AG10803 (cell line): ENCODE data around the gene RAPGEF2.
A peak's percentile ranks its signal among the peaks of the same experiment; 100 is the strongest.

Experiments used
- DNase-seq: peaks from one replicate; pipeline ENCODE4 v3.0.0; 2010; ENCODE audit warnings: low read depth
- H3K4me3 ChIP-seq: 2 replicates; pipeline ENCODE4 v1.5.1; 2011; ENCODE audit warnings: mild to moderate bottlenecking, low read length, control low read depth
- CTCF ChIP-seq: conservative IDR thresholded peaks from 2 replicates; pipeline ENCODE4 v1.5.1; 2011; ENCODE audit warnings: mild to moderate bottlenecking, low read length, control low read depth, inconsistent platforms

The RAPGEF2 gene

GRCh38 chr4:159227984-159228383, 125.1 kb downstream of the RAPGEF2 start:
- H3K4me3 ChIP-seq, result no peak overlapping the region
- TF ChIP-seq CTCF, result peak; percentile 18; the same call in 1 of the 2 replicates
- DNase-seq, result peak; percentile 81

- peak; percentile 84 for DNase-seq
- no peak overlapping the region for H3K4me3 ChIP-seq
- no peak for TF ChIP-seq CTCF
These were observed 126.3 kb downstream of the RAPGEF2 start for GRCh38 chr4:159229164-159229563.

GRCh38 chr4:159232465-159233106, 129.7 kb downstream of the RAPGEF2 start:
- no peak for DNase-seq
- no peak overlapping the region for H3K4me3 ChIP-seq
- TF ChIP-seq CTCF, result no peak

GRCh38 chr4:159235779-159236368, 133.0 kb downstream of the RAPGEF2 start:
- DNase-seq, result peak; percentile 10
- no peak overlapping the region for H3K4me3 ChIP-seq
- no peak for TF ChIP-seq CTCF

- H3K4me3 ChIP-seq, result no peak overlapping the region
- no peak for TF ChIP-seq CTCF
- no peak for DNase-seq
These were observed 135.1 kb downstream of the RAPGEF2 start for GRCh38 chr4:159237975-159238374.

GRCh38 chr4:159238631-159239030, 135.8 kb downstream of the RAPGEF2 start:
- TF ChIP-seq CTCF, result no peak
- H3K4me3 ChIP-seq, result no peak overlapping the region
- peak; percentile 32 for DNase-seq

- no peak overlapping the region for H3K4me3 ChIP-seq
- DNase-seq, result no peak
- no peak for TF ChIP-seq CTCF
These were observed 136.8 kb downstream of the RAPGEF2 start for GRCh38 chr4:159239629-159240028.
